Fibroblast of skin of back (primary cell): ENCODE data around the gene SLC43A1.

Experiments
- DNase-seq: peaks from one replicate; pipeline ENCODE4 v3.0.0-alpha.2; 2013

SLC43A1 gene

DNA sequence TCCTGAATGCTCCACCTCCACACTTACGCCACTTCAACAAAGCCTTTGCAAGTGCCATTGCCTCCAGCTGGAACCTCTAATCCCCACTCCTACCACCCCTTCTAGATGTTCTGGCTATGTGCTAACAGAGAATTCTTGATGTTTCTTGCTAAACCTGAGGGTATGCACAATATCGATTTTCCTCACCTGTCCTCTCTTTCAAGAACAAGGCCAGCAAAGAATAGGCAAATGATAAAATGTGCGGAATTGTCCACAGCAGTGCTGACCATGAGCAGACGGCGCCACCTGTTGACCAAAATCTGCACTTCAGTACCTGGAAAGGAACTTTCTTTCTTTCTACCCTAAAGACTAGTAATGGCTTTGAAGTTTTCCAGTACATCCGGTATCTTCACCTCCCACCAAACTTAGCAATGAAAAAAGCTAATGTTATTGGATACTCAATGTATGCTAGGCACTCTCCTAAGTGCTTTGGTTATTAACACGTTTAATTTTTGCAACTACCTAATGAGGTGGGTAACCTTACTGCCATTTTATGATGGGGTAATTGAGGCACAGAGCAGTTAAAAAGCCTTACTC lies 11.6 kb upstream of the SLC43A1 start:
- DNase-seq: peak; percentile 47

DNA sequence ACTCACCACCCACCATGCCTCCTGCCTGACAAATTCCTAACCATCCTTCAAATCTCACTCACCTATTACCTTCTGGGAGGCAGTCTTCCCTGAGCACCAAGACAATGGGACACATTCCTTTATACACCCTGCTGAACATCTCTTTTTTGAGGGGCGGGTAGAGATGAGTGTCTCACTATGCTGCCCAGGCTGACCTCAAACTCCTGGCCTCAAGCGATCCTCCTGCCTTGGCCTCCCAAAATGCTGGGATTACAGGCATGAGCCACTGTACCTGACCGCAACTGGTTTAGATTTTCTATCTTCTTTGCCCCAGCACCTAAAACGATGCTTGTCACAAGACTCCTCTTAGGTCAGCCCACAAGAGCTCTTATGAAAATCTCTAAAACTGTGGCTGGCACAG lies 7.9 kb upstream of the SLC43A1 start:
- DNase-seq: no peak

DNA sequence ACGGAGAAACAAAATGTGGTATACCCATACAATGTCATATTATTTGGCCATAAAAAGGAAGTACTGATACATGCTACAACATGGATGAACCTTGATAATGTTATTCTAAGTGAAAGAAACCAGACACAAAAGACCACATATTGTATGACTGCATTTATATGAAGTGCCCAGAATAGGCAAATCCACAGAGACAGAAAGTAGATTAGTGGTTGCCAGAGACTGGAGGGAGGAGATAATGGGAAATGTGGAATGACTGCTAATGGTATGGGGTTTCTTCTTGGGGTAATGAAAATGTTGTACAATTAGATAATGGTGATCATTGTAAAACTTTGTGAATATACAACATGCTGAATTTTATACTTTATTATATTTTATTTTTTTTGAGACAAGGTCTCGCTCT lies 5.6 kb upstream of the SLC43A1 start:
- DNase-seq: no peak

DNA sequence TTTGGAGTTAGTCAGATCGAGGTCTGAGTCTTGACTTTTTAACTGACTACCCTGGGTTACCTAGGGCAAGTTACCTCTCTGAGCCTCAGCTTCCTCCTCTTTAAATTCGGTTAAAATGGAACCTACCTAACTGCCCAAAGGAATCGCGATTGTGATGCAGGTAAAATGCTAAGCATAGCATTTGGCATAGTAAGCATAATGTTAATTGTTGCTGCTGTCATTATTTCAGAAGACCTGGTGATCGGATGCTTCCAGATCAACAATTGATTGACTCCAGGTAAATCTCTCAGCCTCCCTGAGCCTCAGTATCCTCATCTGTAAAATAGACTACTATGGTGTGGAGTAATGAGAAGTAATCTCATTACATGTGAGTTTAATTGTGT lies 550 bp upstream of the SLC43A1 start:
- DNase-seq: no peak

DNA sequence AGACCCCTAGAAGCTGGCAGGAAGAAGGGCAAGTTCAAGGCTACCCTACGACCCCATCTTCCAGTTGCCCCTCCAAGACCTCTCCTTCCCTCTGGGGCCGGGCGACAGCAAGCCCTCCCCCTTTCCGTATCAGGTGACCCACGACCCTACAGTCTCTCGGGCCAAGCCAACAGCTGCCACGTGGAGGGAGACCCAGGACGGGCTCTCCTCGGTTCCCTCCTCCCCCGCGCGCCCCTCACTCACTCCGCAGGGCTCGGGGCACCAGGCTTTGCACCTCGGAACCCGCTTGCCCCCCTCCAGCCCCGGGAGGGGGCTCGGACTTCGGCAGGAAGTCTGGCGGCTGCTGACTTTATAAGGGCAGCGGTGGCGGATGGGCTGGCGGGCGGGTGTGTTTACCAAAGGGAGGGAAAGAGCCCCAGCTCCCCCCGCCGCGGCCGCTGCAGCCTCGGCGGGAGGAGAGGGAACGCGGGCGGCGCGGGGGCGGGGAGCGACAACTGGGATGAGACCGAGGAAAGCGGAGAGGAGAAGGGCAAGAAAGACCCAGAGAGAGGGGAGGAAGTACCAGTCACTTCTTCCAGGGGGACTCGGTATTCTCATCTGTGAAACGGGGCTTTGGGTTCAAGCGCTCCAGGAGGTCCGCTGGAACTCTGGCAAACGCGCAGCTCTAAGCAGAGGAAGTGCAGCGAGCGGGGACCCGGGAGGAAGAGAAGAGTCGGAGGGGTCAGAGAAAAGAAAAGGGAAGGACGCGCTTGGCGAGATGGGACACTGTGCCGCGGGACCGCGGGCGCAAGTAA lies 767 bp downstream of the SLC43A1 start:
- DNase-seq: peak; percentile 53

DNA sequence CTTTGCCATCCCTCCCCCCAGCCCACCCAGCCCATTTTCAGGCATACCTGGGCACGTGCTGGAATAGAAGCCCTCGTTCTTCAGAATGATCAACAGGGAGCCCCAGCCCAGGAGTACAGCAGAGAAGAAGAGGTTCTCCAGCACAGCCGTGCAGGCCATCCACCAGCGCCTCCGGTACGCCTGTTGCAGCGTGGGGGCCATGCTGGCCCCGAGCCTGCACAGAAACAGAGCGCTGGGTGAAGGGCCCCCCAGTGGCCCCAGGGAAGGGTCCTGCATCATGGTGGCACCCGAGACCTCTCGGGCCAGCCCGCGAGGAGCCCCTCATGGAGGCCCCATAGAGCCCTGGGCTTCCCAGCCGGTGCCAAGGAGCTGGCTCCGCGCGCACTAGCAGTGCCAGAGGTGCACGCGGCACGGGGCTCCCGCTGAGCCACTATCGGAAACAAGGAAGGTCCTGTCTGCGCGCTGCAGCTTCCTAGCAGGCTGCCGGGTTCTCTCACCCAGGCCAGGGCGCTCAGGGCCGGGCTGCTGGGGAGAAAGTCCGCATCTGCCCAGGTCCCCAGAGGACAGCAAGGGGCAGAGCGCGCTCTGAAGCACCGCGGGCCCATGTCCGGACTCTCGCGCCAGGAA lies 1.5 kb downstream of the SLC43A1 start:
- peak; percentile 30 for DNase-seq

DNA sequence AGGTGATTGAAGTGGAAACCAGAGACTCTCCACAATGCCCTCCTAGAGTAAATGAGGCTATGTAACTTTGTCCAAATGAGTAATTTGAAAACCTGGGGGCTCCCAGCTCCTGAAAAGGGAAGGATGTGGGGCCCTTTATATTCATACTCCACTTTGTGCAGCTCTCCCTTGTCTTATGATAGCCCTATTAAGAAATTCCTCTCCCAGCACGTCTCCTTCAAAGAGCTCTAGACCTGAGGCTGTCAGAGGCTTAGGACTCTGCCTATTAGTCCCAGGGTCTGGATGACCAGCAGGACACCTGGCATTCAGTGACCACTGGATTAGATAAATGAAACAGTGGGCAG lies 2.1 kb downstream of the SLC43A1 start:
- DNase-seq: no peak

DNA sequence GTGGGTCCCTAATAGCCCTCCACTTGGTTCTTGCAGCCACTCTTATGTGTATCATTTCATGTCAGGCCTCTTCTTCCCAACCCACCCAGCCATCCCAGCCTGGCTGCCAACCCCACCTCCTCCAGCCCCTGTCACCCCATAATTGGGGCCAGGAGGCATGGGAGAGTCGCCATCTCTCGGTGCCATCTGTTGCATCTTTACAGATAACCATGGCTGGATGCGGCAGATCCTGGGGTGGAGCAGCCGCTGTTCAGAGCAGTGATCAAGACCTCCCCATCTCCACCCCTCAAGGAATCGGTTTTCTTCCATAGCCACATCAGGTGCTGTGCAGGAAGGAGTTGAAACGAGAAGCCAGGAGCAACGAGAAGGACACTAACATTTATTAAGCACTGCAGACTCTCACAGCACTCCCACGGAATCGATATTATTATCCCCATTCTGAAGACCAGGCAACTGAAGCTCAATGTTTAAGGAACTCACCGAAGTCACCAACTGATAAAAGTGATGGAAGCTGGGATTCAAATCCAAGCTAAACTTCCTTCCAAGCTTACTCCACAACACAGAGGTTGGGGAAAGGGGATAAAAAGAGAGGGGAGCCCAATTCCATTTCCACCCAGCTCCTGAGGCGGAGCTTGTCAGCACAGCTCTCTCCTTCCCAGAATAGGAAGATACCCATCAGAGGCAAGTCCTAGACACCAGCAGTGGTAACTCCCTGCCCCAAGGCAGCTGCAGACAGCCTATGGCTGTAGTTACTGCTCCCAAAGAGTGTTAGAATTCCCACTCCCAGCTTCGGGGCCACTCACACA lies 2.7 kb downstream of the SLC43A1 start:
- DNase-seq: no peak

DNA sequence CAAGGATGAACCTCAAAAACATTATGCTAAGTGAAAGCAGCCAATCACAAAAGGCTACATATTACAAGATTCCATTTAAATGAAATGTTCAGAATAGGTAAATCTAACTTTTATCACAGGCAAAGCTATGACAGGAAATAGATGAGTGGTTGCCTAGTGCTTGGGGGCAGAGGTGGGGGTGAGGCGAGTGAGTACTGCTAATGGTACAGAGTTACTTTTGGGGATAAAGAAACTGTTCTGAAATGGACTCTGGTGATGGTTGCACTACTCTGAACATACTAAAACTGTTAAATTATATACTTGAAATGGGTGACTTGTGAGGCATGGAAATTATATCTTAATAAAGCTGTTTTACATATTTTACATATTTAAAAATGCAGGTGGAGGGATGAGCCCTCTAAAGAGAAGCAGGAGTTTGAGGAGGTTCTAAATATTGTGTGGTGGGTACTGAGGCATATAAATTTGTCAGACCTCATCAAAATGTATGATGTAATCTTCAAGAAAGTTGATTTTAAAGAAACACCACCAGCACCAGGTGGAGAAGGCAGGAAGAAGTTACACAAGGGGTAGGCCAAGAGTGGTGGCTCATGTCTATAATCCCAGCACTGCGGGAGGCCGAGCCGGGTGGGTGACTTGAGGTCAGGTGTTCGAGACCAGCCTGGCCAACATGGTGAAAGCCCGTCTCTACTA lies 3.6 kb downstream of the SLC43A1 start:
- DNase-seq: no peak

DNA sequence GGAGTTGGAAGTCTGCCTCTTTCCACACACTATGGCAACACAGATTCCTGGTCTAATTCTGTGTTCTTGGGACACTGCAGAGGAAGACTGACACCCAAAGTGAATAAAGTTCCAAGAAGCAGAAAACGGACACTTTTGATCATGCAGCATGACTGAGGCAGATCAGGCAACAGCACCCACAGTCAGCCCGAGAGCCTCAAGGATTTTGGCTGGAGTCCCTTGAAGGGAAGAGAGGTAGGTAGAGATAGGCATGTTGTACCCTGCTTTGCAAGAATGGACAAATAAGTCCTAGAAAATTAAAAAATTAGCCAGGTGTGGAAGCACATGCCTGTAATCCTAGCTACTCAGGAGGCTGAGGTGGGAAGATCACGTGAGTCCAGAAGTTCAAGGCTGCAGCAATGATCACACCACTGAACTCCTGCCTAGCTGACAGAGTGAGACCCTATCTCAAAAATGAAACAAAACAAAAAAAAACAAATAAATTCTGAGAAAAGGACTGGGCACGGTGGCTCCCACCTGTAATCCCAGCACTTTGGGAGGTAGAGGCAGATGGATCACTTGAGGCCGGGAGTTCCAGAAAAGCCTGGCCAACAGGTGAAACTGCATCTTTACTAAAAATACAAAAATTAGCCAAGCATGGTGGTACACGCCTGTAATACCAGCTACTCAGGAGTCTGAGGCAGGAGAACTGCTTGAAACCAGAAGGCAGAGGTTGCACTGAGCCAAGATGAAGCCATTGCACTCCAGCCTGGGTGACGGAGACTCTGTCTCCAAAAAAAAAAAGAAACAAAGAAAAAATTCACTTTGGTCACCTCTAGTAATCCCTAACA lies 6.9 kb downstream of the SLC43A1 start:
- DNase-seq: no peak

DNA sequence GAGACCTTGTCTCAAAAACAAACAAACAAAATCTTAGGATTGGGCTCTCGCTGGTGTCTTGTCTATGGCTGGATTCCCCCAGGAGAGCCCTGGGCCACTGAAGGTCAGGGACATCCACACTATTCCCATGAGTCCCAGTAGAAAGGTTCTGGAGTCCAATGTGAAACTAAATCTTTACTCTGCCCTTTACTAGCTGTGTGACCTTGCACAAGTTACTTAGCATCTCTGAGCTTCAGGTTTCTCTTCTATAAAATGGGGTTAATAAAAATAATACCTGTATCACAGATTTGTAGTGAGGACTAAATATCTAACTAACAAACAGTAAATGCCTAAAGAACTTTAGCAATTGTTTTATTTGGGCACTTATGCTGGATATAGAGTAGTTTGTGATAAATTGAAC lies 9.0 kb downstream of the SLC43A1 start:
- DNase-seq: no peak

DNA sequence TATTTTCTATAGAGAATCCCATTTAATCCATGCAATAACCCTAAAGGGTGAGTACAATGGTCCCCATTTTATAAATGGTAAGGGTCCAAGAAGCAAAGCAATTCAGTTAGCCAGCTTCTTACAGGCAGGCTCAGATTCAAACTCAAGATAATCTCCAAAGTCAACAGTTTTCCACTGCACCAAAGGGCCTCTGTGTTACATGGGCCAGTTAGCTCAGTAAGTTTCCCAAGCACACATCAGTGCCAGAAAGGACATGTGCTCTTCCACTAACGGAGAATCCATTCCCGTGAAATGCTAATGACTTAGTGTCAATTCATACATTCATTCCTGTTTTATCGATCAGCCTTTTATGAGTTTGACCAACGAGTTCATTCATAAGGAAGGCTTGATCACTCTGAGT lies 11.0 kb downstream of the SLC43A1 start:
- no peak for DNase-seq

DNA sequence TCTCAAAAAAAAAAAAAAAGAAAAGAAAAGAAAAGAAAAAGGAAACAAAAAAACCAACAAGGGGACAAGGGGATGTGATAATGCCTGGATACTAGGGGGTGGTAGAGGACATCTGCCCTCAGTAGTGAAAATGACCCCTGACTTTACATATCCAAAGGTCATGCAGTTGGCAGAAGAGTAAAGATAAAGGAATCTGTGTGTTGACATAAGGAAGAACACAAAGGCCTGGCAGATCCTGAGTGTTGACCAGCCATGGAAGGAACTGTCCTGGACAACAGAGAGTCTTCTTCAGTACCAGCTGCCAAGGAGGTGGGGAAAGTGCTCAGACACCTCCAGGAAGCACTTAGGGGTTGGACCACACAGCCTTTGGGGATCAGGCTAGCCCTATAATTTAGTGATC lies 12.6 kb downstream of the SLC43A1 start:
- no peak for DNase-seq

DNA sequence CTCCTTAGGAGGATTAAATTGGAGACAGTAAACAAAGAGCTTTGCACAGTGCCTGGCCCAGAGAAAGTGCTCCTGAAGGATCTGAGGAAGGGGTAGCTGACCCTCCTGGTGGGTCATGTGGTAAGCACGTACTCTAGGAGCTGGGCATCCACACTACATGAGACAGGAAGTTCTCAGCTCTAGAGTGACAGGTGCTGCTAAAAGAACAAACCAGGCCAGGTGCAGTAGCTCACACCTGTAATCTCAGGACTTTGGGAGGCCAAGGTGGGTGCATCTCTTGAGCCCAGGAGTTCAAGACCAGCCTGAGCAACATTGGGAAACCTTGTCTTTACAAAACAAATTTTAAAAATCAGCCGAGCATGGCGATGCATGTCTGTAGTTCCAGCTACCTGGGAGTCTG lies 13.1 kb downstream of the SLC43A1 start:
- no peak for DNase-seq

DNA sequence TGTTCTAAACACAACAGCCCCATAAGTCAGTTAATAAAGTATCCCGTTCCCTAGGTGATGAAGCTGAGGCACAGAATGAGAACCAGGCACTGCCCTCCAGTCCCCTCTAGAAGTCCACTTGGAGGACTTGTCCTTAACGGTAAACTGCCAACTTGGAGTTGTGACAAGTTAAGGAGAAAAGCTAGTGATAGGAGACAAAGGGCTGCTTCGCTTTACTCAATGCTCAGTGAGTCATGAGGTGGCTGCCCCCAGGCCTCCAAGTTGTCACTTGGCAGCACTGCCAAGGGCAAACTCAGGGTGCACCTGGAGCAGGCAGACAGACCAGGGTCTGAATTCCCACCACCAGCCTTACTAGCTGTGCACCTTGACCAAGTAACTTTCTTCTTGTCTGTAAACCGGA lies 13.5 kb downstream of the SLC43A1 start:
- DNase-seq: no peak

DNA sequence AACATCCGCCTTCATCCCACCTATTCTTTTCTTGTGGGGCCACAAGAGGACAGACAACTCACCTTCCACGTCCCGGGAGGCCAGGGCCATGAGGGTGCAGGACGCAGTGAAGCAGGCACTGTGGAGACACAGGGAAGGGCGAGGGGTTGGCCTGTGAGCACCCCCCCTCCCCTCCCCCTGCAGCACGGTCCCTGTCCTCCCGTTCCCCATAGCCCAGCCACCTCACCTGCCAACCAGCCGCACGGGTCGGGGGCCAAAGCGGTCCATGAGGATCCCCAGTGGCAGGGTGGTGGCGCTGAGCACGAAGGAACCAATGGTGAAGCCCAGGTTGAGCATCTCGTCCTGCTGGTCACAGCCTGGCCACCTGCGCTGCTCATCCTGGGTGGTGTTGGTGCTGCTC lies 14.6 kb downstream of the SLC43A1 start:
- DNase-seq: no peak

DNA sequence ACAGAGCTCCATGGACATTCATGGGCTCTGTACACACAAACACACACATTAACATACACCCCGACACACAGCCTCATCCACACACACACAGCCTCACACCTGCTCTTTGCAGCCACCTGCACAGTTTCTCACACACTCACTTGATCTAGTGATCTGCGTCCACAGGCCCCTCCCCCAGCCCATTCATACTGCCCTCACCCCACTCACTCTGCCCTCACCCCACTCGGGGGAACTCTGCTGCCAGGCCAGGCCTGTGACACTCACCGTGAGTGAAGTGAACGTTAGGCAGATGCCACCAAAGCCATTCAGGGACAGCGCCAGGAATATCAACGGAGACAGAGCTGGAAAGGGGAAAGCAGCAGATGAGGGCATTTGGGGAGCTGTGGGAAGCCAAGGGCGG lies 15.0 kb downstream of the SLC43A1 start:
- DNase-seq: no peak

DNA sequence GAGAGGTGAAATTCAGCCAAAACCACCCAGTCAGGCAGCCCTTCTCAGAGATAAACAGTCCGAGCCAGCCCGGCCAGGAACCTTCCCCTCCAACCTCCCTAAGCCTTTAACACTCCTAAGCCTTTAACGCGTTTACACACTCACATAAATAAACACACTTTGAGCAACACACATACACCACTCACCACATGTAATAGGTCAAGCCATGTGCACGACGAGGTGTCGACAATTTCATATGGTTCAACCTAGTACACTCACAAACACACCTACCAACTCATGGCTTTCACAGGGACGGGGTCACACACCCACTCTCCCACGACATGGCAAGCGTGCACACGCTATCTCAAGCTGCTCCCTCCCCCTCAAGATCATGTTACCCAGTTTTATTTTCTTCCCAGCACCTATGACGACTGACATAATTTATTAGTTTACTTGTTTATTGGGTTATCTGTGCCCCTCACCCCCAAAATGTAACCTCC lies 15.5 kb downstream of the SLC43A1 start:
- DNase-seq: no peak

DNA sequence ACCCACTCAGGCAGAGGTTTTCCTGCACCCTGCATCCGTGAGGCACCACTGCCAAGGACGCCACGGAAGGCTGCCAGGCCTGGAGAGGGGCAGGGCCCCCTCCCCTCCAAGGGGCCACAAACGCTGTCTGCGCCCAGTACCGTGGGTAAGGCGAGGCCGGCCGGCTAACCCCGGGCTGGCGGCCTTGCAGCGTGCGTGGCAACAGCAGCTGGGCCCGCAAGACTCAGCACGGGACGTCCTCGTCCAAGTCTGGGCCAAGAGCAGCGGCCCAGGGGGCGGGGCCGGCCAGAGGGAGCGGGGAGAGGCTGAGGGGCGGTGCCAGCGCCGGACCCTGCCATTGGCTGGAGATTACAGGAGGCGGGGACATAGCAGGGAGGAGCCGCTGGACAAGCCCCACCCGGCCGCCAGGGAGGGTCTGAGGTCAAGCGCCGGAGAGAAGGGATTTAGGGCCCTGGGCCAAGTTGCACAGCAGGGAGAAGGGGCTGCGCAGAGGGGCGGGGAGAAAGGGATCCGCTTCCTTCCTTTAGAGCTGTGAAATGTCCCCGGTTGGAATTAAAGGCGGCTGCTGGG lies 16.0 kb downstream of the SLC43A1 start:
- peak; percentile 86 for DNase-seq

DNA sequence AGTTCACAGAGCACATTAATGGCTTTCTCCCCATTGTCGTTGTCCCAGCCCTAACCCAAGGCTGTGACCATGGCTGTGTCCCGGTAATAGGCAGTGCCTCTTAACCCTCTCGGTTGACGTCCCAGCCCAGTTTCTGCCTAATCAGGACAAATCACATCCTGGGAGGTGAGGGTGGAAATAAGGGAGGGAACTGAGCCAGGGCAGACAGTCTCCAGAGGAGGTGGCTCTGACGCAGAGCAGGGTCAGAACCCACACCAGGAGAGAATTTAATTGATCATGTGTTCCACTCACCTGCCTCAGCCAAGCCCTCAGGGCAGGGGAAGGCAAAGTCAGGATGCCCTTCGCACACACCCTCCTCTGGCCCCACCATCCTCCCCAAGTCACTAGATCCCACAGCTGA lies 17.0 kb downstream of the SLC43A1 start:
- no peak for DNase-seq
